EH (cell line): ENCODE results near the gene KLF11.
"Not testable (repeated sequence)": the region's sequence is repeated elsewhere in the genome, so short reads cannot be mapped to it uniquely, and the experiment has no call there.

Experiments used
- DNase-seq: peaks from one replicate; pipeline ENCODE4 v3.0.0-alpha.2; 2015; ENCODE audit warnings: low read depth

Gene KLF11

DNA sequence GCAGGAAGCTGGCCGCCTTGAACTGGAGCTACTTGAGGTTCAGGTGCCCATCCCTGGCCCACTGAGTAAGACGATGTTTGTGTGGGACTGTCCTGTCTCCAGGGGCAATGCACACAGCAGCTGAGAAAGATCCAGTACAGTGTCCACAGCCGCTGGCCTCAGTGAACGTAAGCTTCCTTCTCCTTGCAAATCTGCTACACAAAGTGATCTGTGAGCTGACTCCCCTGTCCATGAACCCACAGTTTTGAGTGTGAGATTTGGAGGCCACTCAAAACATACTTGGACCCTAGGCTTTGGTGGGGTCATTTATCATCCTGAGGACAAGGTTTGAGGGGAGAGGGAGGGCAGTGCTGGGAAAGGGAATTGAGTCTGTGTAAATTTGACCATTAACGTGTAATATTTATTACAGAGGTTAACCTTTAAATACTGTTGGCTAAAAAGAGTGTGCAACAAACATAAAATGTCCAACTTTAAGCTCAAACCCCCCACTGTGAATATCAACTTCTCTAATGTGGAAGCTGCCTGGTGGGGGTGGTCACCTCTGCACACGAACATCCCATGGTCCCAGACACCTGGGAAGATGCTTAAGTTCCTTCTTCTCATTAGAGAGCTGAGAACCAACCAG lies 41.8 kb downstream of the KLF11 start:
- no peak for DNase-seq

DNA sequence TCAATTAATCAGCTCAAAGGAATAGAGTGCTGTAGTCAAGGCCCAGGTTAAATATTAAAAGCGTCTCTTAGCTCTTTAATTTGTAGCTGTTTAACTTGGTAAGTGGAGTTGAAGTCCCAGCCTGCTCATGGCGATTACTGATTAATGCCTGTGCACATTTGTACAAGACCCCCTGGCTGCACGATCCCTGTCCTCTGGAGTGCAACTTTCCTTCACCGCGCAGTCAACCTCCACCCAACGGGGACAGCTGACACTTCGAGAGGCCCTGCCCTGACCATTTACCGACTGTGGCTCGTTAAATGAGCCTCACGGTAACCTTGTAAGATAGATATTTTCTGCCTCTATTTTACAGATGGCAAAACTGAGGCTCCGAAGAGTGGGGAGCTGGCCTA lies 42.3 kb downstream of the KLF11 start:
- no peak for DNase-seq

DNA sequence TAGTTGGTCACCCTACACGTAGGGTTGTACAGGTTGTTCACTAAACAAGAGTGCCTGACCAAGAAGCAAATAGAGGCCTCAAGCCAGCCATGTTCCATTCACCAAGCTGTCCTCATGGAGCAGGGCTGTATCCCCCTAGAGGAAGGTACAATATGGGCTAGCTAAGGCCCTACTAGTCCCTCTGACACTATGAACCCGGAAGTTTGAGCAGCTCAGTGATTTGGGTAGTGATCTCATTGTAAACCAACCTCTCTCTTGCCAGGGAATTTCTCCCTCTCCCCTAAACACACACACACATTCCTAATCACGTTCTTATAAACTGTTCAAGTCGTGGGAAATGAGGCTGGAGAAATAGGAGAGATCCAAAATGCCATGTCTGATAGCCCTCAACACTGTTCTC lies 43.6 kb downstream of the KLF11 start:
- peak; percentile 17 for DNase-seq

DNA sequence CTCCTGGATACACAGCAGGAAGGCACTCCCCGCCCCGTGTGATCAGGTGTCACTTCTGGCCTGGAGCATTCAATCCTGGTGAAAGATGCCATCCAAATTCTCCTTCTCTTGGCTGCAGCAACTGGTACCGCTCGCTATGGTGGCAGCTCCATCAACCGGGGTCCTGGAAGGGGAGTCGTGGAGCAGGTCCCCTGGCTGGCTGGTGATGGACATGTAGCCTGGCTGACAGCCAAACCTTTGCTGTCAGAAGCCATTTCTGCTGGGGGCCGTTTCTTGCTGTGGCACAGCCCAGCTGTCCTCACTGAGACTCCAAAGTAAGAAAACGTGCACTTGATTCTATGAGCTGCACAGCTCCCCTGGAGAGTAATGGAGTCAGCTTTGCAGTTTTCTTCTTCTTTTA lies 44.0 kb downstream of the KLF11 start:
- no peak for DNase-seq

DNA sequence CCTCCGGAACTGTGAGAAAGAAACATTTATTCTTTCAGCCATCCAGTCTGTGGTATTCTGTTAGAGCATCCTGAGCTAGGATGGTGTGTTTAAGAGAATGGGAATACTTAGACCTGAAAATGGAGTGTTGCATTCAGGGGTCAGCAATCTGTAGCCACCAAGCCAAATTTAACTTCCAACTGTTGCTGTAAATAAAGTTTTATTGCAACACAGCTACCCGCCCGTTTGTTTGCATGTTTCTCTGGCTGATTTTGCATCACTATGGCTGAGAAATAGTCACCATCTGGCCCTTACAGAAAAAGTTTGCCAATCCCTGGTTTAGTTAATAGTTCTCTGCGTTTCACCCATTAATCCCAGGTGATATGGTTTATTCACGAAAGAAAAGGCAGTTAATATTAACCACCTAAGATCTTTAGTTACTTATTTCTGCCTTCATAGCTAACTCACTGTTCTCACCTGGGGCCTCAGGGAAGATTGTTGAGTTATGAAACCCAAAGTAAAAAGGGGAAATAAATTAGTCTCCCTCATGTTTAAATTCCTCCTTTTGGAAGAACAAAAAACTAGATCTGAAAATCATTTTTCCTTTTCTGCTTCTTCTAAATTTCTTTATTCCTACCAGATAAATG lies 46.3 kb downstream of the KLF11 start:
- no peak for DNase-seq

DNA sequence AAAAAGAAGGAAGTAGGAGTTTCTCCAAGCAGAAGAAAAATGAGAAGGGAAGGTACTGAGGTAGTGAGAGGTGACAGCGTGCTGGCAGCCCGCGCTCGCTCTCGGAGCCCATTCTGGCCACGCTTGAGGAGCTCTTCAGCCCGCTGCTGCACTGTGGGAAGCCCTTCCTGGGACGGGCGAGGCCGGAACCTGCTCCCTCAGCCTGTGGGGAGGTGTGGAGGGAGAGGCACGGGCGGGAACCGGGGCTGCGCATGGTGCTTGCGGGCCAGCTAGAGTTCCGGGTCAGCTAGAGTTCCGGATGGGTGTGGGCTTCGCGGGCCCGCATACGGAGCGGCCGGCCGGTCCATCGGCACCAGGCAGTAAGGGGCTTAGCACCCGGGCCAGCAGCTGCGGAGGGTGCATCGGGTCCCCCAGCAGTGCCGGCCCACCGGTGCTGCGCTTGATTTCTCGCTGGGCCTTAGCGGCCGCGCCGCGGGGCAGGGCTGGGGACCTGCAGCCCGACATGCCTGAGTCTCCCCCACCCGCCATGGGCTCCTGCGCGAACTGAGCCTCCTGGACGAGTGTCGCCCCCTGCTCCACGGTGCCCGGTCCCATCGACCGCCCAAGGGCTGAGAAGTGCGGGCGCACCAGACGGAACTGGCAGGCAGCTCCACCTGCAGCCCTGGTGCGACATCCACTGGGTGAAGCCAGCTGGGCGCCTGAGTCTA lies 48.0 kb downstream of the KLF11 start:
- no peak for DNase-seq

DNA sequence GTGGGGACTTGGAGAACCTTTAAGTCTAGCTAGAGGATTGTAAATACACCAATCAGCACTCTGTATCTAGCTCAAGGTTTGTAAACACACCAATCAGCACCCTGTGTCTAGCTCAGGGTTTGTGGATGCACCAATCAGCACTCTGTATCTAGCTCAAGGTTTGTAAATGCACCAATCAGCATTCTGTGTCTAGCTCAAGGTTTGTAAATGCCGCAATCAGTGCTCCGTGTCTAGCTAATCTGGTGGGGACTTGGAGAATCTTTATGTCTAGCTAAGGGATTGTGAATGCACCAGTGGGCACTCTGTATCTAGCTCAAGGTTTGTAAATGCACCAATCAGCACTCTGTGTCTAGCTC lies 48.5 kb downstream of the KLF11 start:
- not testable (repeated sequence) for DNase-seq

DNA sequence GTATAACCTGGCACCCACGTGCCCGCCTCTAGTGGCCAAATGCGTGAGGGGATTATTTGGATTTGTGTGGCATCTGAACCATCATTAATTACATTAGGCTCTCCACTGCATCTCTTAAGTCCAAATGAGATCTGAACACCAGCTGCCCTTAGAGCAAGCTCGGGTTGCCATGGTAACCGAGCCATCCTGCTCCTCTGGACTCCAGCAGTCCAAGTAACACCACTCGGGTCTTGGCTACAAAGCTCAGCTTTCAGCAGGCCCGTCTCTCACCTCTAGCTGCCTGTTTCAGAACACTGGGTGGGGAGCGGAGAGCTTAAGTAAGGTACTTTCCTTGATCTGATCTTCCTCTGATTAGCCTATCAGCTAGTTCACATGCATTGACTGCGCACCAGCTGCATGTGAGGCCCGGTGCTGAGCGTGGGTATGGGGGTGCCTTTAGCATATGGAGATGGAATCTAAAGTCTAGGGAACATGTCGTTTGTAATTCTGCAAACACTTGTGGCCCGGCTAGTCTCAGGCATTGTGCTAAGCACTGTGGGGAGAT lies 51.0 kb downstream of the KLF11 start:
- no peak for DNase-seq

DNA sequence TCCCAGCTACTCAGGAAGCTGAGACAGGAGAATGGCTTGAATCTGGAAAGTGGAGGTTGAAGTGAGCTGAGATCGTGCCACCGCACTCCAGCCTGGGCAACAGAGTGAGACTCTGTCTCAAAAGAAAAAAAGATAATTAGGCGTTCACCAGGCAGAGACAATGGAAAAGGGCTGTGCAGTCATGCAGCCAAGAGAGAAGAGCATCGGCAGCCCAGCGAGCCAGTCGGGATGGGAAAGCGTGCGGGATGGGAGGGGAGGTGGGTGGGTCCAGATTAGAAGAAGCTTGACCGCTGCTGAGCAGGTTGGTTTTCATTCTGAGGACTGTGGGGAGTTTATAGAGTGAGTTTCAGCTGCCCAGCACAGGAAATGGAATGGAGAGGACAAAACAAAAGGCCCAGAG lies 51.8 kb downstream of the KLF11 start:
- no peak for DNase-seq

DNA sequence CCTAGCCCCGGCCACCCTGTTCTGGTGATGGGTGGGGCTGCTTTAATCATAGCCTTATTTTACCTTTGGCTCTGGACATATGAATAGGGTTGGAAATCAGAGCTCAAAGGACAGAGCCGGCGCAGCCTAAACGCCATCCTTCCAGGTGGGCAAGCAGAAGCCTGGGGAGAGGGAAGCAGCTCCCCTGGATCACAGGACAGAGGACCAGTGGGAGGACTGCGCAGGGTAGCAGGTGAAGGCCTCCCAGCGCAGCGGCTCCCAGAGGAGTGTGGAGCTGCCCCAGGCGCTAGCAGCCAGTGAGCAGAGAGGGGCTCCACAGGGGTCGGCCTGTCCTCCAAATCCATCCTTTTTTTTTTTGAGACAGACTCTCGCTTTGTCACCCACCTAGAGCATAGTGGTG lies 53.3 kb downstream of the KLF11 start:
- DNase-seq = no peak

DNA sequence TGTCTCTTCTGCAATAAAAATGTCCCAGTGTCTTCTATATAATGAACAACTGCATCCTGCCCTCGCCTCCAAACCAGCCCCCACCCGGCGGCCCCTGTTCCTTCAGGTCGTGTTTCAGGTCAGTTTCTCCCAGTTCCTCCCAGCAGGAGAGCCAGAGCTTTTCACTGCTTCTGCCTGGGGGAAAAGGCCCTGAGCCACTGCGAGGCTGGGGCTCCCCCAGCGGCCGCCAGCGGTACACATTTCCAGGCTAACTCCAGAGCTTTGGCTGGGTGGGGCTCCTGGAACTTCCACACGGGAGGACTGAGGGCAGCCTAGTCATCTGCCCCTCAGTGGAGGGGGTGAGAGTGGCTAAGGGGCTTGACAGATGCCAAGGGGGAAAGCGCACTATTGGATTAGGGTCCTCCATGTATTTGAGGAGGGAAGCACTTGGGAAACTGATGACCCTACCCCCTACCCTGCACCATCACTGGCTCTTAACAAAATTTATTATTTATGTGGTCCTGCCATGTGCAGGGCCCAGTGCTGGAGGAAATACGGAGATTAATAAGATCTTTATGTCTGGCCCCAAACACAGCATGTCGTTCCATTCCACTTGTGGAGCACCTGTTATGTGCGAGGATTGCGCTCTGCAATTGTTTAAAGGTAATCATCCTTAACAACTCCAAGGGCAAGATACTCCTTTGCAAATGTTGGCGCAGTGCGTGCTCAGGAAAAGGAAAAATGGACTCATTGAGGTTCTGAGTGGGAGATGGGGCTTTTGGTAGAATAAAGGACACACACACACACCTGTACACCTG lies 54.2 kb downstream of the KLF11 start:
- DNase-seq = peak; percentile 73

DNA sequence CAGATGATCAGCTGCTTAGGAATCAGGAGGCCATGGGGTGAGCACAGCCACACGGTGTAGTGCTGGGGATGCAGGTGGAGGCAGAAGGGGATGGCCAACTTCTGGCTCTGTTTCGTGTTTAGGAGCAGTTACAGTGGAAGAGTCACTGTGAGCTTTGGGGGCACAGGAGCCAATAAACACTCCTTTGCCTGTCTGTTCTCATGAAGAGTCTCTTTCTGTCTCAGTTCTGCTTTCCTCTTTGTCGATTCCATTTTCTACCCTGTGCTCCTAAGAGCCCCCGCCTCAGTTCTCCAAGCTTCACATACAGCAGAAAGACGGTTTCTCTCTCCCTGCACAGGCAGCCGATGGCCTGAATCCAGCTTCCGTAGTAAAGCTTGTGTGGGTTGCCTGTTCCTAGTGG lies 58.1 kb downstream of the KLF11 start:
- DNase-seq = no peak

DNA sequence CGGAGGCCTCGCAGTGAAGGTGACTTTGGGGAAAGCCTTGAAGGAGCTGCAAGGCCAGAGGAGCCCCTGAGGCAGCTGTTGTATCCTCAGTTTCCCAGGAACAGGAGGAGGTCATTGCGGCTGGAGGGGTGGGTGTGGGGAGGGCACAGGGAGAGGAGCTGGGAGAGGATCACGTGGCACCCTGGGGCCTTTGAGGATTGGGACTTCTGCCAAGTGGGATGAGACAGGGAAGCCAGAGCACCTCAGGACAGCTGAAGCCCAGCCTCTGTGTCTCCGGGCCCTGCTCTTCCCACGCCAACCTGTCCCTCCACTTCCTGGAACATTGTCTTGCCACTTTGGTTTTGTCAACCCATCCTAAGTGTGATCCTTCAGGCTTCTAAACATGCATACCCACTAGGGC lies 59.8 kb downstream of the KLF11 start:
- no peak for DNase-seq
